GM21390 (cell line): ENCODE data around the gene STARD7.
A peak's percentile ranks its signal among the peaks of the same experiment; 100 is the strongest.
"Not testable (repeated sequence)": the region's sequence is repeated elsewhere in the genome, so short reads cannot be mapped to it uniquely, and the experiment has no call there.

Source experiments
- ATAC-seq: cut with Tn5 transposase; IDR thresholded peaks from one replicate; pipeline ENCODE4 v1.9.1; 2021; ENCODE audit not compliant: unreplicated experiment

The STARD7 gene

DNA sequence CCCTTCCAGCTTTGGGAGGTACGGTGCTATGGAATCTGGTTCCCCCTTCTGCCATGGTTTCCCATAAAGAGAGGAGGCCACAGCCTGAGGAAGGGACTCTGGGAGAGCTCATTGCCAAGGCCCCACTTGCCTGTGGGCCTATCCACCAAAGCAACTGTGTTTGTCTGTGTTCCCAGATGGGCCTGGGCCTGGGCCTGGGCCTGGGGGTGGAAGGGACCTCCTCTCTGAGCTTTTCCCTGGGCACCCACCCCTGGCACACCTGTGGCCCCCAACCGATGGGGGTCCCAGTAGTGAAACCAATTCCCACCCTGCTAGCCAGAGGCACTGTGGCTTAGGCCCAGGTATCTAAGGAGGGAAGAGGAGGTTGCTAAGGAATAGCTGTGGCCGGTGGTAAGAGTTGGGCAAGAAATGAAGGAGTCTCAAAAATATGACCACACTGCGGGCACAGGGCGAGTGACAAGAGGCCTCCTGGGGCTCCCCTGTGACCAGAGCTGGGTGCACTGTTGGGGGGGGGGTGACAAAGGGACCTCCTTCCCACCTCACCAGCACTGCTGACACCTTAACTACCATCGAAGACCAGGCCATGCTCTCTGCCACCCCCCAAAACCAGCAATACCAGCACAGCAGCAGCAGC is 58.5 kb downstream of the STARD7 start:
- ATAC-seq: no peak

DNA sequence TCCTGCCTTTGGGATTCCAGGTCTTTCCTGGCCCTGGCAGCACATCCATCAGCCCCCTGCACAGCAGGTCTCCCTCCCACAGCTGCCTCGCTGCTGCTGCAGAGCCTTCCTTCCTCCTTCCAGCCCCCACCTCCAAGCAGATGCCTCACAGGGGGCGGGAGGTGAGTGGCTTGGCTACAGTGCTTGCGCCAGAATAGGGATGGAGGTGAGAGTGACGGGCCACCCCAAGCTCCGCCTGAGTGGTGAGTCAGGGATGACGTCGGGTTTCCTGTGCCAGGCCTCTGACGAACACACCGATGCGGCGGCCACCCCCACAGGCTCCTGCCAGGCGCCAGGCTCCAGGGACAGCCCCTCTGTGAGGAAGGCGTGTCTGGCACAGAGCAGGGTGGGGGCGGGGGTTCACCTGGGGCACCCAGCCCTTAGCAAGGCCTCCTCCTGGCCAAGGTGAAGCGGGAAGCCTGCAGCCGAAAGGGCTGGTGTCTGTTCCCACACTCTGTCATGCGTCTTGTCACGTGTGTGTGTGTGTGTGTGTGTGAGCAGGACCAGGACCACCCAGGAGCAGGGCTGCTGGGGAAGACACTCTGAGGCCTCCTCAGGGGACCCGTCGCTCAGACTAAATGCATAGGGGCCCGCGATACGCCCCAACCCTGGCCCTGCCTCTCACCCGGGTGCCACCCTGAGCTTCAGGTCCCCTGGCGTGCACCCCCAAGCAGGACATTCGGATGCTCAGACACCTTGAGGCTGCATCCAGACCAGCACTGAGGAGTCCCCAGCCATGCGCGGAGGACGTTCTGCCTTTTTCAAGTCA is 60.0 kb downstream of the STARD7 start:
- peak; percentile 33 for ATAC-seq

DNA sequence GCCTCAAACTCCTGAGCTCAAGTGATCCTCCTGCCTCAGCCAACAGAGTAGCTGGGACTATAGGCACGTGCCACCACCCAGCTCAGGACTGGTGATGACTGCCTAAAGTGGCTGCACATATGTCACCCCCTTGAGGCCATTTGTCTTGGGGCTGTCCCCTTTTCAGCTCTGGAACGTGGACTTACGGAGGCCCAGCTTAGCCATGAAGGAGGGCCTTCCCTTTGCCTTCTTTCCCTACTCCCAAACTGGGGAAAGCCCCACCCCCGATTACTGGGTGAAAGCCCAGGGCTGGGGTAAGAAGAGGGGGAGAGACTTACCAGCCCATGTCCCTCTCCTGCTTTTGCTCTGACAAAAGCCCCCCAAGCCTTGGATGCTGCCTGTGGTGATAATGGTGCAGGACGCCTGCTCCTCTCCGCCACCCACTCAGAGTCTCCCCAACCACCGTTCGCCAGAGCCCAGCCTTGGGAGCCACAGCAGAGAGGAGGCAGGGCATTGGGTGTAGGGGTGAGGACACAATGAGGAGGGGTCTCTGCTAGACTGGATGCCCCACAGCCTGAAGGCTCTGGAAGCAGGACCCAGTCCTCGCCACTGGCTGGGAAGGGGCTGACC is 60.9 kb downstream of the STARD7 start:
- ATAC-seq: no peak

DNA sequence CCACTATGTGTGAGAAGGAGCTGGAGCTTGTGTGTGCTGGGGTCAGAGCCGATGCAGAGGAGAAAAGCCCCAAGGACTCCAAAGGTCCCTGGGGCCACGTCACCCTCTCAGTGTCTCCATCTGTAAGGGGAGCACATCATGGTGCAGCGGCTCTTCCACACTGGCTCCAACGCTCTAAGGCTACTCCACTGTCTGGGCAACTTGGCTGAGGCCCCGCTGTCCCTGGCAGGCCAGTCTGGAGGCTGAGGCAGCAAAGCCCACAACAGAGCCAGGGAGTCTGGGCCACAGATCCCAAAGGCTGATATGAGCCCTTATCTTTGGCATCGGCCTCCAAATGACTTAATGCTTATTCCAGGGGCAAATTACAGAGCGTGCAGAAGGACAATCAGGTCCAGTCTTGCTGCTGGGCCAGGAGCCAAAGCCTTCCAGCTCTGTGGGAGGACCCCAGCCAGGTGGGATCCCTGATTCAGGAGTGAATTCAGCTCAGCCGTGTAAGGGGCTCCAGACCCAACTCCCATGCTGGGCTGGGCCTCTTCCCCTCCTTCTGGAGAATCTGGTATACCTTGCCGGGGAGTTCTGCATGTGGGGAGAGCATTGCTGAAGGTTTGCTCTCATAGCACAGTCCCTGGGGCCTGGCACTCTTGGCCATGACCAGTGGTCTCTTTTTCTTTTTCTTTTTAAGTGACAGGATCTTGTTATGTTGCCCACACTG is 61.6 kb downstream of the STARD7 start:
- no peak for ATAC-seq

DNA sequence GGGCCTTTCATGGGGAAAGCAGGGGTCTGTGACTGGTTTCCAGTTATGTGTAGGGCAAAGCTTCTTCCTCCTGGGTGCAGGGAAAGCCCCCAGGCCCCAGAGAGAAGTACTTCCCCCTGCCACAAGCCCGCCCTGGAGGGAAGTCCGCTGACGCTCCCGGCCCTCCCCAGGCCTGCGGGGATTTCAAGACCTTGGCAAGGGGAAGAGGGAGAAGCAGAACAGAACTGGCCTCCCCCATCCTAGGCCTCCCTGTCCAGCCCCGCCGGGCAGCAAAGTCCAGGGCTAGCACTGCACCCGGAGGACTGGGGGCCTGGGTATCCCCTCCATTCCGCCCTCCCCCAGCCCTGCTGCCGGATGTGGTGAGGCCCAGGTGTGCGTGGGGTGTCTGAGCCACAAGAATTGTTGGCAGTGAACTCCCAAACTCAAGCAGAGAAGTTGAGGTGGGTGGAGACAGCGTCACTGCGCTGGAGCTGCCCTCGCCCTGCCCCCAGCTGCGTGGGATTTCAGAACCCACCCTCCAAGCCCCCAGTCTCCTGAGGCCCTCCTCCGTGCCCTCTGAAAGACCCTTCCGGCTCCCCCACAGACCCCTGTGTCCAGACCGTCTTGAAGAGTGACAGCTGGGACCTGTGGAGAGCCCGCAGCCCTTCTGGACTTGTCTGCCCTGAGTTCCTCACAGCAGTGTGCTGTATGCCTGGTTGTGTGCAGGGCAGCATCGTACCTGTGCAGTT is 62.3 kb downstream of the STARD7 start:
- peak; percentile 31 for ATAC-seq

DNA sequence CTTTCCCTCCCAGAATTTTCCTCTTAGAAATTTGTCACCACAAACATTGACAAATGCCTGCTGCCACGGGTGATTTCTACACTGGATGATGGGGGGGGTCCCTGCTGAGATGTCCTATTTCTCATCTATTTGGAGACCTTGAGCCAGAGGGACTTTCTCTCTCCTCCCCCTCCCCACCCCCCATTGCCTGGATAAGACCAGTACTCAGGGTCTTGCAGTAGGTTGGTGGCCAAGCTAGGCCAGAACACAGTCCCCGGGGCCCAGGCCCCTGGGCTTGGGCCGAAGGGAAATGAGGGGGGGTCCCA is 62.8 kb downstream of the STARD7 start:
- ATAC-seq: no peak

DNA sequence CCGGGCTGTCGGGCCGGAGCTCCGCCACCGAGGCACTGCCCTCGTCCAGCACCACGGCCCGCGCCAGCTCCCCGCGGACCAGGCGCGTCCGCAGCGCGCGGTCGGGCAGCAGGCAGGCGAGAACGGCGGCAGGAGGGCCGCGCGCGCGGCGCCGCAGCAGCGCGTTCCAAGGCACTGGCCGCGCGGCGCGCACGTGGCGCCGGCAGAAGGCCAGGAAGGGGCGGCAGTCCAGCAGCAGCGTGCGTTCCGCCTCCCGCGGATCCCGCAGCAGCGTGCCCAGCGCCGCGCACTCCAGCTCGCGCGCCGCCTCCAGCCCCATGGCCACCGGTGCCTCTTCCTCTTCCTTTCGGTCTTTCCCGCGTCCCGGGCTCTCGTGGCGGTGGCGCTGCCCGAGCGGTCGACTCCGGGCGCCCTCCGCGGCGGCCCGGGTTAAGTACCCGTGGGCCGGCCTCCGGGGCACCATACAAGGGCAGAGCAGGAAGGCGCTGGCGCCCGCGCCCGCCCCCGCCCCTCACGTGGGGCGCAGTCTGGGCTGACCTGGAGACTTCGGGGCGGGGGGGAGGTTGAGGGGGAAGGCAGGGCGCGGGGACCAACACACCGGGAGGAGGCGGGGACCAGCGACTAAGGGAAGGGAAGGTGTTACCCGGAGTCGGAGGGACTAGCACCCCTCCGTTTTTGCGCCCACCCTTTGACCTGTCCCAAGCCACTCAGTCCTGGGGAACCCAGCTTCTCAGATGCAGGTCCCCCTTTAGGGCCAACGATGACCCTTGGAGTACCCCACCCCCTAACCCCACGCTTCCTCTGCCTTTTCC is 63.4 kb downstream of the STARD7 start, which contains the start of gene DUSP2:
TSS of gene DUSP2 (minus strand) at position 405 of the 812 bp plus-strand sequence. CDS start at position 319, 86 bp downstream.
- ATAC-seq: peak; percentile 61

DNA sequence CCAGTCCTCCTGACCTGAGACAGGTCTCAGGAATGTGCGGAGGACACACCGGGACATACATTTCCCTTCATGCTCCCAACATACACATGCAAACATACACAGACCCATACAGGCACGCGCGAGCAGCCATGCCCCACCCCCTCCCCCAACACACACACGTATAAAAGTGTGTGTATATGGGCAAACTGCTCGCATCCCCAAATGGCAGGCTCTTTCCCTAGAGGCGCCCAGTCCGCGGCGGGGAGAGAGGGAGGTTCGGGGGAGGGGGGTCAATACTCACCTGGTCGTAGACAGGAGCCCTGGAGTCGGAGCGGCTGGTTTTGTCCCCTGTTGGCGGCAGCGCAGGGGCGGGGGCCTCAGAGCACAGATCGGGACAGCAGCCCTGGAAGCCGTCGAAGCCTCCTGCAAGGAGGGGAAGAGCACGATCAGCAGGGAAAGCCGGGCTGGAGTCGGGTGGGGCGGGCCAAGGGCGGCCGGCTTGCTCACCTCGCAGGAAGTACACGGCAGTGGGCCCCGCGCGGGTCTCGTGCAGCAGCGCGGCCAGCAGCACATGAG is 64.1 kb downstream of the STARD7 start:
- no peak for ATAC-seq

DNA sequence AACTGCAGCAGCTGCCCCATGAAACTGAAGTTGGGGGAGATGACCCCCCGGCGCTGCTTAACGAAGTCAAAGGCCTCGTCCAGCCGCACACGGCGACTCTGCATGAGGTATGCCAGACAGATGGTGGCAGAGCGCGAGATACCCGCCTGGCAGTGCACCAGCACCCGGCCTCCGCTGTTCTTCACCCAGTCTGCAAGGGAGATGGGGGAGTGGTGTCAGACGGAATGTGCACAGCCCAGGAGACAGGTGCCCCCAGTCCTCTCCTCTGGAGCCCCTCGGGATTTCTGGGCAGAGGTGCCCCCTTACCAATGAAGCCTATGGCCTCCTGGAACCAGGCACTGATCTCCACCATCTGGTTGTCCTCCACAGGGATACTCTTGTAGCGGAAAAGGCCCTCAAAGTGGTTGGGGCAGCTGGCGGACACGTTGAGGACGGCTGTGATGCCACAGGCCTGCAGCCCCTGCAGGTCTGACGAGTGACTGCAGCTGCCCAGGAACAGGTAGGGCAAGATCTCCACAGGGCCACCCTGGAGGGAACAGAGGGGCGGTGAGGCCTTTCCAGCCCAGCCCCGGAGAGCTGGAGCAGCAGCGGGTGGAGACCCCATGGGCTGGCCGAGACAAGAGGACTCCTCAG is 64.7 kb downstream of the STARD7 start:
- no peak for ATAC-seq

DNA sequence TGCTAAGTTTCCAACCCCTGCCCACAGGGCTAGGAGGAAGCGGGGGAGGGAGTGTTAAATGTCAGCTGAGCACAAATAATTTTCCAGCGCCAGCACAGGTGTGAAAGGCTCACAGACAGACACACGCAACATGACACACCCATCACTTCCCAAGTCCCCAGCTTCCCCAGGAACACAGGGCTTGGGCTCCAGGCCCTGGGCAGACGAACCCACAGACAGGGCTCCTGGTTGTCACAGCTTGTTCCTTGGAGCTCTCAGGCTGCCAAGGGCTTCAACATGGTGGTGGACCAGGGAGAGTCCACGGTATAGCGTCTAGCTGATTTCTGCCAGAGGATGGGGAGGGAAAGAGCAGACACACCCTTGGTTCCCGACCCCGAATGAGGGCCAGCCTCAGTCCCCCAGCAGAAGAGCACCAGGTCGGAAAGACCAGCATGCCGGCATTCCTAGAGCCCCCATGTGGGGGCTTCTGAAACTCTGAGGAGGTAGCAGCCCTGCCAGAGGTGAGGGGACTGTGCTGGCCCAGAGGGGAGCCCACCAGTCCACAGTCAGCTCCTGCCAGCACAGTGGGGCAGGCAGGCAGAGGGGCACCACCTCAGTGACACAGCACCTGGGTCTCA is 65.3 kb downstream of the STARD7 start:
- no peak for ATAC-seq

DNA sequence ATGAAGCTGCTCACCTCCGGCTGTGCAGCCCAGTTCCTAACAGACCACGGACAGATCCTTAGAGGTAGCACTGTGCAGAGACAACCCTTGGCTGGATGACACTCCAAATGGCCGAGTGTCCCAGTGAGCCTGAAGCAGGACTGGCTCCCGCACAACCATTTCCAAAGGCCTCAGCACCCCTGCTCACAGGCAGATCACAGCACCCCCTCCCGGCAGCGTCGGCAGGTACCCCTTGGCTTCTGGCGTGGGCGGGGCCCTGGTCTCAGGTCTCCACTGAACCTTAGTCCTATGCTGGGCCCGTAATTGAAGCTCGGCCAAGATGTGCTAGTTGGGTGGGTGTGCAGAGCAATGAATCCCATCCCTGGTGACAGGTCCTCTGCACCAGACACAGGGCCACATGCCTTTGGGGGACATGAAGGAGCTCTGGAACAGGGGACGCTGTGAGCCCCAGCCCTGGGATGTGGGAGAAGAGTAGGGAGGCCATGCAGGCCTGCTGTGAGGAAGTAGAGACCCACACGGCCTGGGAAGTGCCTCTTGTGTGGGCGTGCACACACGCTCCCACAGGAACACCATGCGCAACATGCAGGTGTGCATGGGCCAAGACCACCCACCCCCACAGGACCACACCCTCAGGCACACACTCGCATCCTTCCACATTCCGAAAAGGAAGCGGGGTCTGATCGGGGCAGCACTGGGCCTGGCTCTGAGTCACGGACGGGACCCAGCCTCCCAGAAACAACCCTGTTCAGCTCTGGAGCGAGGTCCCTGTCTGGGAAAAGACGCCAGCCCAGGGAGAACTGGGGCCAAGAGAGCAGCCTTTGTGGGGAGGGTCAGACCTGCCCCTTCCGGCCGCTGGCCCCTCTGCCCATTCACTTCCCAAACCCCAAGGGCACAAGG is 66.2 kb downstream of the STARD7 start:
- ATAC-seq: no peak

DNA sequence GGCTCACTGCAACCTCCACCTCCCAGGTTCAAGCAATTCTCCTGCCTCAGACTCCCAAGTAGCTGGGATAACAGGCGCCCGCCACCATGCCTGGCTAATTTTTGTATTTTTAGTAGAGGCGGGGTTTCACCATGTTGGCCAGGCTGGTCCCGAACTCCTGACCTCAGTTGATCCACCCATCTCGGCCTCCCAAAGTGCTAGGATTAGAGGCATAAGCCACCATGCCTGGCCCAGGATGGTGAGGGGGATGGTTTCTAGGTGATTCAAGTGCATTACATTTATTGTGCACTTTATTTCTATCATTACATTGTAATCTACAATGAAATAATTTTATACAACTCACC is 67.0 kb downstream of the STARD7 start:
- not testable (repeated sequence) for ATAC-seq

DNA sequence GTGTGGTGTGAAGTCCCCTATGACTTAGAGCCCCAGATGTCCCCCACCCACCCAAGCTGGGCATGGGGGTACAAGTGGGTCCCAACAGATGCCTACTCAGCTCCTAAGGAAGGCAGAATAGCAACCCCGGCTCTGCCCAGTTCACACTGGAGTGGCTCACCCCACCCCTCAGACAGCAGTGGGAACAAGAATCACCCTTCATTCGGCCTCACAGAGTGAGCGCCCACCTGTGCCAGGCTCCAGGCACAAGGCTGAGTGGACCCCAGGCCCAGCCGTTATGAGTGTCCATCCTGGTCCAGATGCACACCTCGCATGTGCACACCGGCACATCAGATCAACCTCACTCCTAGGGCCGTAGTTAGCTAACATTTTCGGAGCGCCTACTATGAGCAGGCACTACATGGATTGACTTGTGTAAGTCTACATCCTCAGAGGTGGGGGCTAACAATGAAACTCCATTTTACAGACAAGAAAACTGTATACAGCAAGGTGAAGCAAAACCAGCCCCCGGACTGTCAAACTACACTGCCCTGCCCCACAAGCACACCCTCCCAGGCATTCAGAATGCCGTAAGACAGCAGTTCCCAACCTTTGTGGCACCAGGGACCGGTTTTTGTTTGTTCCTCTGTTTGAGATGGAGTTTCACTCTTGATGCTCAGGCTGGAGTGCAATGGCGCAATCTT is 67.5 kb downstream of the STARD7 start:
- ATAC-seq: no peak

DNA sequence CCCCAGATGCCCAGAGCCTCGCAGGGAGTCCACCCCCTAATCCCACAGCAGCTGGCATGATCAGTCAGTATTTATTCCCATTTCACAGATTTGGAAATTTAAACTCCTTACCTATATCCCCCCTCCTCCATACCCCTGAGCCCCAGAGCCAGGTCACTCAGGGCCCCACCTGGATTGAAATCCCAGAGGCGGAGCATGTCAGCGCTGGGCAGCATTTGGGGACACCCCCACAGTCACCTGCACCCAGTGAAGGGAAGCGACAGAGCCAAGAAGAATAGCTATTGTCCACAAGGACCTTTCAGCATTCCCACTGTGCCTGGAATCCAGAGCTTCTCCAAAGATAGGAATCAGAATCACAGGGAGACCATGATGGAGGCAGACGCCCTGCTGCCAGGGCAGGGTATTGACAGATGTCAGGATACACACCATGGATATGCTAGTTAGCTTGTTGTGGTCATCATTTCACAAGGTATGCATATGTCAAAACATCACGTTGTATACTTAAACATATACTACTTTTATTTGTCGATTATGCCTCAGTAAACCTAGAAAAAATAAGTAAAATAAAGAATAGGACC is 69.4 kb downstream of the STARD7 start:
- no peak for ATAC-seq

DNA sequence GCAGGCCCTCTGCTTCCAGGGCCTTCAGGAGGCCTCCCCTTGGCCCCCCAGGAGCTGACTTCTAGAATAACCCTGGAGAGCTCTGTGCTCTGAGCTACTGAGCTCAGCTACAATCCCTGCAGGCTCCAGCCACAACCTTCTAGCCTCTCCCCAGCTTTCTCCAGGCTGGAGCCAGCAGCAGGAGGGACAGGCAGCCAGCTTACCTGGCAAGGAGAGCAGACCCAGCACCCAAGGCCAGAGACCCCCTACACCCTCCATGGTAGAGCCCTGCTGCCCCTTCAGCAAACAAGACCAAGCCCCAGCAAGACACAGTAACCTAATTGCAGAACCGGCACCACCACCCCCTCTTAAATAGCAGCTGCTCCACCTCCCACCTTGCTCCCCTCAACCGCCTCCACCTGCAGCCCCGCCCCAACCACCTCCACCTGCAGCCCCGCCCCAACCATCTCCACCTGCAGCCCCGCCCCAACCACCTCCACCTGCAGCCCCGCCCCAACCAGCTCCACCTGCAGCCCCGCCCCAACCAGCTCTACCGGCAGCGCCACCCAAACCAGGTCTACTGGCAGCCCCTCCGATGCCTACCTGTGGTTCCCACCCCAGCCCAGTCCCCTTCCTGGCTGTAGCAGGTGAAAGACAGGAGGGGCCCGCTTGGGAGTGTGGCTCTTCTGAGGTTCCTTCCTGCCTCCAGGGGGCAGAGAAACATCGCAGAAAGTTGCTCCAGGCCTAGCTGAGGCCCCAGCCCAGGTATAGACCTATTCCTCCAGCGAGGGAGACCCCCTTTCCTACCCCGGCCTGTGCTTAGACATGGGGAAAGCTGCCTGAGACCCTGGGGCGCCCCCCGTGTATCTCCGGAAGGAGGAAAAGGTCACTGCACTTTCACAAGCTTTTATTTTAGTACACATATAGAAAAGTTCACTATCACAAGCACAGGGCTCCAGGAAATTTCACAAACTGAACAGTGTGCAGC is 70.2 kb downstream of the STARD7 start, which contains the start of gene ASTL:
TSS of gene ASTL (minus strand) at position 324 of the 967 bp plus-strand sequence. CDS start at position 258, 66 bp downstream.
- ATAC-seq: no peak
